ENCODE data around the gene ADCY1.
"Not testable (repeated sequence)": the region's sequence is repeated elsewhere in the genome, so short reads cannot be mapped to it uniquely, and the experiment has no call there.

ADCY1 gene

DNA sequence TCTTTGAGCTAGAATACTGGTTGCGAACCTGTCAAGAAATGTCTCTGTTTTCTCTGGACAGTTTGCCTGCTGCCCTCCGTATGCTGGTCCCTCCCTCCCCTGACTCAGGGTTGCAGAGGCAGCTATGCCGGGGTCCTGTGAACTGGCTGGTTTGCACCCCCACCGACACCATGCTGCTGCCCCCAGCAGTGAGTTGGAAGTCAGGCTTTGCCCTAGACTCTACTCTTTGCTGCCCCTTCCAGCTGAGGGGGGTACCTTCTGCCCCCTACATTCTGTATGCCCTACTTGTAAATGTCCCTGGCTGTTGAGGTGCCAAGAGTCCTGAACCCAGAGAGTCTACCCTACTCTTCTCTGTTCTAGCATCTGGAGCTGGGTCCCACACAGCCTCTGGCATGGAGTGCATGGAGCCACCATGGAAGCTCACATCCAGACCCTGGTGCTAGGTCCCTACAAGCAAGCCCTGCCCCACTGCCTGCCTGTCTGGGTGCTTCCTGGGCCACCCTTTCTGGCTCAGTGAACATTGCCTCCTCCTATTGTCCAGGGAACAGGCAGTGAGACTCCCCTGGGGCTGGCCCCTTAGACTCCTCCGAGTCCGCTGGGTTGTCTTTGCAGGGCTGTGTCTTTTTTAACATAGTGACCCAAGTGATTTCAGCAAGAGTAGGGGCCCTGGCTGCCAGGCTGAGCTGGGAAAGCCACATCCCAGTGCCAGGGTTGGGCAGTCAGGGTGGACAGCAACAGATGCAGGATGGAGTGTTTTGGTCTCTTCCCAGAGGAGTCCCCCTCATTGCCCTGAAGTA lies 138.9 kb downstream of the ADCY1 start:
- DNase-seq (ENCODE audit: low spot score) = no peak

DNA sequence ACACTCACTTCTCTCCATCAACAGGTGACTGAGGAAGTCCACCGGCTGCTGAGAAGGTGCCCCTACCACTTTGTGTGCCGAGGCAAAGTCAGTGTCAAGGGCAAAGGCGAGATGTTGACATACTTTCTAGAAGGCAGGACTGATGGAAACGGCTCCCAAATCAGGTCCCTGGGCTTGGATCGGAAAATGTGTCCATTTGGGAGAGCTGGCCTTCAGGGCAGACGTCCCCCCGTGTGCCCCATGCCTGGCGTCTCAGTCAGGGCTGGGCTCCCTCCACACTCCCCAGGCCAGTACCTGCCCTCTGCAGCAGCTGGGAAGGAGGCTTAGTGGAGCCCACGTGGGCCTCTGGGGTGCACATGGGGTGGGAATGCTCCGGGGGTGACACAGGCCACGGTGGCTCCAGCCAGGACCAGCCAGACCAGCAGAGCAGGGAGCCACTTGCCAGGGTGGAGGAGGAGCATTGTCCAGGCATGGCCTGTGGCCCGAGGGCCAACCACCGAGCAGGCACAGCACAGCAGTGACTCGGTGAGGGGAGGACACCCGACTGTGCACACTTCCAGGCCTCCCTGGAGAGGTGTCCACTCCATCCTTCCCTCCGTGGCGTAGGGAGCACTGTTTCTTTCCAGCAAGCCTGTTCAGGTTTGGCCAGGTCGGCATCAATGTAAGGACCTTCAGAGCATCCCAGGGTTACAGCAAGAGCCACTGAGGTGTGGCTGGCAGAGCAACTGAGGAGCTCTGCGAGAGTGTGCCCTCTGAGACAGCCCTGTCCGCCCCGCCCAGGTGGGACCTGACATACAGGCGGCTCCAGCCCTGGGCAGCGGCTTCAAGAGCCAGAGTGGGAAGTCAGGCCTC lies 139.7 kb downstream of the ADCY1 start:
- no peak for DNase-seq (ENCODE audit: low spot score)

DNA sequence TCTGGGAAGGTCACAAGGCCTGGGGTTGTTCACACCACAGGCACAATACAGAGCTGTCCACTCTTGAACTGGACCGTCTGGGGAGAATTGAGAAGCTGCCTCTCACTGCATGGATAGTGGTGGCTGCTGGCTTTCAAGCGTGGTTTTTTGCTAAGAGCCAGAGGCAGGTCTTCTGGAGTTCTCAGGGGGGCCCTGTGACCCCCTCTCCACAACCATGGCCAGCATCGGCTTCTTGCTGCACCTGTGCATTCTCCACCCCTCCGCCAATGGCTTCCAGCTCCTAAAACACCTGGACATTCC lies 140.3 kb downstream of the ADCY1 start:
- DNase-seq (ENCODE audit: low spot score) = no peak

DNA sequence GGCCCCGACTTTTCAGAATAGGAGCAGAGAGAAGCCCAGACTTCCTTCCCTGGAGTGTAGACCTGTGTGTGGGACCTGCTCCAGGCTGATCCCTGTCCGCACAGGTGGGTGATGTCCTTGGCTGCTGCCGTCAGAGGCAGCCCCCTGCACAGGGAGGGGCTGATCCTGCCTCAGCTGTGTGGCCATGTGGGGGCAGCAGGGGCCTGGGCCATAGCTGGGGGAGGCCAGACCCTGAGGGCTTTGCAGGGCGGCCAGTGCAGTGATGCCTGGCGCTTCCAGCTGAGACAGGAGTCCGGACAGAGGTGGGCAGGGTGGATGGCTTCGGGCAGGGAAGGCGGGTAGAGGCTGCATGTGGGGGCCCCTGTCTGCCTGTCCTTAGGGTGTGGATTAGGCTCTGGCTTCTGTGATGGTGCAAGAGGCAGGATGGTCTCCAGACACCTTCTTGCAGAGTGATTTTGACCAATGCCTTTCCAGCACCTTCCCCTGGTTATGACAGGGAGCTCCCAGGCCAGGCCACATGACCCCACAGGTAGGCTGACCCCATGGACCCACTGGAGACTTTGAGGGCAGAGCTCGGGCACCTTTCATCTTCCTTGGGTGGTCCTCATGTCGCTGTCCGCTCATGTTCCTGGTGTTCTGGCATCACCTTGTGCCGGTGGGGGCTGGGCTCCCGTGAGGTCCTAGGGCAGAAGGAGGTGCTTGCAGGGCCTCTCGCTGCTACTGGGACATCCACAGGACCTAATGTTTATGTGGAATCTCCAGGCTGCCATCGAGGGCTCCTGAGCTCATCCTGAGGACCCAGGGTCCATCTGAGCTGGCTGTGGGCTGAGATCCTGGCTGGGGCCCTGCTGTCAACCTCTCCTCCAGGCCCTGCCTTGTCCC lies 141.5 kb downstream of the ADCY1 start:
- no peak for DNase-seq (ENCODE audit: low spot score)

DNA sequence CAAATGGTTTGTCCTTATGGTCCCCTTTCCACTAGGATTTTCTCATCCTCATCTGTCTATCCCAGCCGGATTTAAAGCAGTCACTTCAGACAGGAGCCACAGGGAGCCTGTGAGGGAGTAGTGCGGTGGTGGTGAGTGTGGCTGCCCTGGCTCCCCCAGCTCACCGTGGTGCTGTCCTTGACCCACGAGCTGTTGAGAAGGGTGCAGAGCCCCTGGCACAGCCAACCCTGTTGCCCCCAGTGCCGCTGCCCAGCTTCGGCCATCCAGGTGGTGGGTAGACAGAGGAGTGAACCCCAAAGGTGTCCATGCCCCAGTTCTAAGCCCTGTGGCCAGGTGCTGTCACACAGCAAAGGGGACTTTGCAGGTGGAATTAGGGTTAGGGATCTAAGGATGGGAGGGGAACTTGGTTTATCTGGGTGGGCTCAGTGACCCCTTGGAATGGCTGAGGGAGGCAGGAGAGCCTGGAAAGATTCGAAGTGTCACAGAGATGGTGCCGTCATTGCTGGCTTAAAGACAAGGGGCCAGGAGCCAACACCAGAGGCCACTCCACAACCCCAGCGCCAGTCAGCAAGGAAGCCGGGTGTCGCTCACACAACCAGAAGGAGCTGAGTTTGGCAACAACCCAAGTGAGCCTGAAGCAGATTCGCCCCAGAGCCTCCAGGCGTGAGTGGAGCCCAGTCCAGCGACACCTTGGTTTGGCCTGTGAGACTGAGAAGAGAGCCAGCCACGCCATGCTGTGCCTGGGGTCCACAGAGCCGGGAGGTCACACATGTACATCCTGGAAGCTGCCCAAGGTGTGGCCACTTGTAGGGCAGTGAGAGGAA lies 142.4 kb downstream of the ADCY1 start:
- no peak for DNase-seq (ENCODE audit: low spot score)

DNA sequence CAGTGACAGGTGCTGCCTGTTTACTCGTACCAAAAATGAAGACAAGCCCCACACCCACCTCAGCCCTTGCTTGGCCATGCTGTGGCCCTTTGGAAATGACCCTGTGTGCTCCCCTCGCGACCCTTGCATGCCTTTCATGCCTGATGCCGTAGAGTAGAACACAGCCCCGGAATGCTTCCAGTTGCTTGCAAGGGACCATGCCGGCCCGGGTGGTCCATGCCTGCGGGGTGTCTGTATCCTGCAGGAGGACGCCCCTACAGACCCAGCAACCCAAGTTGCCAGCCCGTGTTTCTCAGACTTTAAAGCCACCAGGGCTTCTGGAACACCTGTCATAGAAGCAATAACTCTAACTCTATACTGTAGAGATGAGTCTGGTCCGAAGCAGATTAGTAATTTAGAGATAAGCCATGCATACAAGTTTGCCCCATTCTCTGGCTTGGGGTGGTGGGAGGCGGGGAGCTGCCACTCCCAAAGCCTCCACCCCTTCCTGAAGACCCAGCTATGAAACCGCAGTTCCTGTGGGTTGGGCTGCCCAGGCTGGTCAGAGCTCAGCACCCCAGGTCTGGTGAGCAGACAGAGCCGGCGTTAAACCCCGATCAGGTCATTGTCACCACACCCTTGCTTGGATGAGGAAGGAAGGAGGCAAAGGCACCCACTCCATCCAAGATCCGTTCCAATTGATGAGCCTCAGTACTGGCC lies 143.5 kb downstream of the ADCY1 start:
- DNase-seq (ENCODE audit: low spot score) = no peak

DNA sequence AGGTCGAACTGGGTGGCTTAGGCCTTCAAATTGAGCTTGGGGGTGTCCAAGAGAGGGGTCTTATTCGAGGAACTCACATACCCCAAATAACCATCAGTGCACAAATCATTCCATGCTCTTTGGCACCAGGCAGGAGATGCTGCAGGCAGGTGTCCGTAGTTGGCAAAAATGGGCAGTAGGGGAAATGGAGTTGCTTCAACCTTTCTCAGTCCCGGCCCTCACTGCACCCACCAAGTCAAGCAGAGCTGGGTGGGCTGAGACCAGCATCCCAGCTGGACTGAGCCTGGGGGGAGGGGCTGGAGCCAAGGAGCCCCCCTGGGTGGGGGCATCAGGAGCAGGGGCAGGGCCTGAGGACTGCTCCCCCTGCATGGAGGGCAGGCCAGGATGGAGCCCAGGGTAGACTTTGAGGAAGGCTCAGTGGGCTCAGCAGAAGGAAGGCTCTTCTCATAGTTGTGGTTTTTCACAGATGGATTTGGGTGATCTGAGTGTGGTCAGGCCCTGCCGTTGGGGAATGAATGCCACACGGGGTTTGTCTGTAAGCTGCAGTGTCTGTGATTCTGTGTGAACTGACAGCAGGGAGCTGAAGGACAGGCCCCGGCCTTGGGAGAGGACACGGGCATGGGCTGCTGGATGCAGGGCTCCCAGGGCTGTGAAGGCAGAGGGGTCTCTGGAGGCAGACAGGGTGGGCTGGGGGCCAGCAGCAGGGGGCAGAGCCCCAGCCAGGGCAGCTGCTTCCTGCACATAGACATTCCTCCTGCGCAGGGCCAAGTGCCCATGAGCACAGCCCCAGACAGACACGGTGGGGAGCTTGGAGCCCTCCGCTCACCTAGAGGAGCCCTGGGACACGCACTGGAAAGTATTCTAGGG lies 144.5 kb downstream of the ADCY1 start:
- no peak for DNase-seq (ENCODE audit: low spot score)

DNA sequence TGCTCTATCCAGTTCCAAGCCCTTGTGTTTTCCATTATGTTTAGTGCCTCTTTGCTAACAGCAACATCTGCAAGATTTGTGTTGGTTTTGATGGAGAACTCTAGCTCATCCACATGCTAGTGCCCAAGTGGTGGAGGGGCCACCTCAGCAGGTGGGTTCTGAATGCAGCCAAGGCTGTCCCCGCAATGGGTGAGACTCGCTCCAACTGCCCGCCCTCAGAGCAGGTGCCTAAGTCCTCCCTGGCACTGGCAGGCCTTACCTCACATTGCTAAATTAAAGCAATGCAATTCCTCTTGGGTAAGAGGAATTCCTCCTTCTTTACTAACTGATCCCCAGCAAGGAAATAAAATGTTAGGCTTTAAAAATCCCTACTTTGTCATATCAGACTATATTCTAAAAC lies 146.8 kb downstream of the ADCY1 start:
- no peak for DNase-seq (ENCODE audit: low spot score)

DNA sequence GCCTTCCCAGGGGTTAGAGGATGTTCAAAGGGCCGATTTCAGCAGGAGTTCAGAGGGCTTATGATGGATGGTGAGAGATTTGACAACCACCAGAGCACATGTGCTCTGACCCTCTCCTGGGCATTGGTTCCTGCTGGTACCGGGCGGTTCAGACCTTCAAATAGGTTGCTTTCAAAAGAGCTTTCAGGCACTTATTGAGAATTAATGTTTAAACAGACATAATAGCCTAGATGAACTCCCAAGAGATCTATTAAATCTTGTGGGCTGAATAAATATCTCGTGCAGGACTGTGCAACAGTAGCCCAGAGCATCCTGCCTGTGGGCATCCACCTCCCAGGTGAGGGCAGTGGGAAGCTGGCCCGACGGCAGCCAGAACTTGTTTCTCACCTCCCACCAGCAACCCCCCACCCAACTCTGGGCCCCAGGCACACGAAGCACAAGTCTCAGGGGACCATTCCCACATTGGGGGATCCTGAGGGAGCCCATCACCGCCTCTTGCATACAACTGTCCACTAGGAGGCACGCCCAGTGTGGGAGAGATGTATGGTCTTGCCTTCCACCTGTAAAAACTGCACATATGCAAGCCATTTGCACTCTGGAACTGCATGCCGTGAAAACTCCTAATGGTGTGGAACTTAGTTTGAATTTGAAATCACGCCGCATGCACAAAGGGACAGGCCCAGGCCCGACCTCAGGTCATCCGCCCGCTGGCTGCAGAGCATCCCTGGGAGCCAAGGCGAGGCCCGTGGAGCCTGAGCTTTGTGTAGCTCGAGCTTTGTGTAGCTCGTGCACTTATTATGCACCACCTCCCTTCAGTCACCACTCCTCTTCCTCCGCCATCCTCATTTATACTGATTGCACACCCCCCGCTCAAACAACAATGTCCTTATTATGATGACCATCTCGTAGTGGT lies 147.8 kb downstream of the ADCY1 start:
- DNase-seq (ENCODE audit: low spot score) = no peak

DNA sequence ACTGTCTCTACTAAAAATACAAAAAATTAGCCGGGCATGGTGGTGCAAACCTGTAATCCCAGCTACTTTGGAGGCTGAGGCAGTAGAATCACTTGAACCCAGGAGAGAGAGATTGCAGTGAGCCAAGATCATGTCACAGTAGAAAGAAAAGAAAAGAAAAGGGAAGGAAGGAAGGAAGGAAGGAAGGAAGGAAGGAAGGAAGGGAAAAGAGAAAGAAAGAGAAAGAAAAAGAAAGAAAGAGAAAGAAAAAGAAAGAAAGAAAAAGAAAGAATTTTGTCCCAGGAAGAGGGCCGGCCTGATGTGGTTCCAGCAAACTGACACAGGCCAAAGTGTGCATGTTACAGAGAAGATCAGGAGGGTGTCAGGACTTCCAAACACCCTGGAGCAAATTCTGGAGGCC lies 151.1 kb downstream of the ADCY1 start:
- DNase-seq (ENCODE audit: low spot score) = not testable (repeated sequence)

DNA sequence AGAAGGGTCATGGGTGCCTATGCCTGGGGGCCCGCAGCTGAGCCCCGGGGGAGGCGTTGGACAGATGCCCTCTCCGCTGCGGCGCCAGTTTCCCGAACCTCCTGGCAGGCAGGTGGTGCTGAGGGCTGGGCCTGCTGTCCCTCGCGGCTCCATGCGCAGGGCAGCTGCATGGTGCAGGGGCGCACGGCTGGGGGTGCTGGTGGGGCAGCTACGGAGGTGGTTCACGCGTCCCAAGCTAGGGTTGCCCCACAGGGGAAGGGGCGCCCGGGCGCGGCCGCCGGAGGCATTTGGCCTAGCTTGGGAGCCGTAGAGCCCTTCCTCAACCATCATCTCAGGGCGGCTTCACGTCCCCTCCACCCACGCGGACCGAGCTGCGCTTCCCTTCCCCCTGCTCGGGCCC lies 152.7 kb downstream of the ADCY1 start:
- DNase-seq (ENCODE audit: low spot score) = no peak

DNA sequence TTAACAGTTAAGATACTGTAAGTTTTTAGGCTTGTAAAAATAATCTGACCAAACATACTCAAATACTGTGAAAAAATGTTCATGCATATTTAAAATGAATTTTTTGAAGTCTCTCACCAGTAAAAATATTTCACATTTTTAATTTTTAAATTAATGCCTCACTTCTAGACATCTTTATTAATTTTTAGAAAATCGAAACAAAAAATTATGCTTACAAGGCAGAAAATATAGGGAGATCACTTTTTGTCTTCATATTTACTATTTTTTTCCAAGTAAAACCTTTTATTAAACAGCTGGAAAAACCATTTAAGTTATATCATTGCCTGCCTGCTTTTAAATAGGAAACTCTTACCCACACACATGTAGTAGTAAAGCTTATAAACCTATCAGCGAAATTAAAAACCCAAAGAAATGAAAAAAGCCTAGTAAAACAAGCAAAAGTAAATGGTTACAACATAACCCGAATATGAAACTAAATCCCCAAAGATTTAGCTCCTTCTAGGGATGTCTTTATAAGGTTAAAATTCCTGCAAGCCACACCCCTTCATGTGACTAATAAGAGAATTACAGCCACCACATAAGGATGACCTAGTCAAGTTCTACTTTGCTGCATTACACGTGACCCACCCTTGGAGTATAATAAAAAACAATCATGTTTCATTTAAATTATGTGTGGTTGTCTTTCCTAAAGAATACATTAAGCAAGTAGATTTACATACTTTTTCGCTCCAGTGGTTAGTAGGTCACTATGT lies 157.7 kb downstream of the ADCY1 start:
- not testable (repeated sequence) for DNase-seq (ENCODE audit: low spot score)

DNA sequence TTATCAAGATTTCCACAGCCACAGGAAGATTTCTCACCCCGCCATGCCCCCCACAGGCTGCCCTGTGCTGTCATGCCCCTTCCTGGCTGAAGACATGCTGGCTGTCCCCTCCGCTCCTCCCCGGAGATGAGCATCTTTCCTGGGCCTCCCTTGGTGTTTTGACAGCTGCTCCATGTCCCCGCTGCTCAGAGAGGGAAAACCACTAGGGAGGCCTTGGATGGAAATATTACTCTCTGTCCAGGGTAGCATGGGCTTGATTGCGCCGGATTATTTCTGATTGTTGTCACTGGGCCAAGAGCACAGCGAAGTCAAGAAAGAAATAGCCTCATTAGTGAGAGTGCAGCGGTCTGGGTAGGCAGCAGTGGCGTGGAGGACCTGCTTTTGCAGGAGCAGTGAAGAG lies 164.8 kb downstream of the ADCY1 start:
- DNase-seq (ENCODE audit: low spot score) = not testable (repeated sequence)

DNA sequence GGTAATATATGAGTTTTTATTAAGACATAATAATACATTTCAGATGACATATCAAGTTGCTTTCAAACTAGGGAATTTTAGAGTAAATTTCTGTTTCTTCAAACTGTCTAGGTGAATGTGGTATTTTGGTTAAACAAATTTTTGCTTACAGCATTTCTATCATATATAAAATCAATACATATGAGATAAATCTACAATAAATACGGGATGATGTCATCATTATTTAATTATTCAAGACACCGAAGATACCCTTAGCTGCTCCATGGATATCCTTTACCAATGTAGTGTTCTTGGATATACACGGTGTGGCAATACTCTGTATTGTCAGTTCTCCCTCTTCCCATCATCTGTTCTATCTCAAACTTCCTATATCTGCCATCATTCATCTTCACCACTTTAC lies 166.4 kb downstream of the ADCY1 start:
- not testable (repeated sequence) for DNase-seq (ENCODE audit: low spot score)

DNA sequence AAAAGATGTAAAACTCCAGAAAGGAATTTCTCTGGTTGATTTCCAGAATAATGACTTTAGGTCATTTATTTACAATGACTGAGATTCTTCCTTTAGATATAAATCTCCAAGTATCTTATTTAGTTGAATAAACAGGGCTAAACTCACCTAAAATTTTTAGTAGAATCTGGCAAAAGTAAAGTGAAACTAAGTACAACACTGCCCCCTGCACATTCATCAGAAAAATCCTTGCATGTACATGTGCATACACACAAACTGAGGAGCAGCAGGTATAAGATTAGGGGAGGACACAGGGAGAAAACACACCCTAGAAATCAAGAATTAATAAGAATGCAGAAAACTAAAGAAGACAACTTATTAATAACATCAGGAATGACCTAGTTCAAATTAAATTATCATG lies 174.8 kb downstream of the ADCY1 start:
- DNase-seq (ENCODE audit: low spot score) = not testable (repeated sequence)

DNA sequence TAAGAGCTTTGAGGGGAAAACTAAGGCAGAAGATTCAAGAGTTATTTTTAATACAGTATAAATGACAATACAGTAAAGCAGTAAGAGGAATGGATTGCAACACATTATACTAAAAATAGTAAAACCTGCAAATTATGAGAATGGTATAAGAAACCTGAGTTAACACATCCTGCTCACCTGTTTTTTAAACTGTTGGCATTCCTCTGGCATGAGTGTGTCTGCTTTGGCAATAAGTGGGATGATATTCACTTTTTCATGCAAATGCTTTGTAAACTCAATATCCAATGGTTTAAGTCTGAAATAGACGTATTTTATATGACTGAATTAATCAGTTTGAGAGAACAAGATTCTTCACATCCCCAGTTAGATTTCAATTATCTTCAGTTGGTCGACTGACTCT lies 177.2 kb downstream of the ADCY1 start:
- DNase-seq (ENCODE audit: low spot score) = not testable (repeated sequence)

DNA sequence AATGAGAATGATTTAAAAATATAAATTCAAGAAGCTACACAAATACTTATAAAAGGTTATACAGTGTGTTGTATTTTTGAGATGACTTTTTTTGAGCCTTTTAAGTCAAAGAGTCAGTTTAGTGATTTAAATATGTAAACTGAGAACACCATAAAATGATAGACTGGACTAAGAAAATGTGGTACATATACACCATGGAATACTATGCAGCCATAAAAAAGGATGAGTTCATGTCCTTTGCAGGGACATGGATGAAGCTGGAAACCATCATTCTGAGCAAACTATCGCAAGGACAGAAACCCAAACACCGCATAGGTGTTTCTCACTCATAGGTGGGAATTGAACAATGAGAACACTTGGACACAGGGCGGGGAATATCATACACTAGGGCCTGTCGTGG lies 182.2 kb downstream of the ADCY1 start:
- DNase-seq (ENCODE audit: low spot score) = not testable (repeated sequence)

DNA sequence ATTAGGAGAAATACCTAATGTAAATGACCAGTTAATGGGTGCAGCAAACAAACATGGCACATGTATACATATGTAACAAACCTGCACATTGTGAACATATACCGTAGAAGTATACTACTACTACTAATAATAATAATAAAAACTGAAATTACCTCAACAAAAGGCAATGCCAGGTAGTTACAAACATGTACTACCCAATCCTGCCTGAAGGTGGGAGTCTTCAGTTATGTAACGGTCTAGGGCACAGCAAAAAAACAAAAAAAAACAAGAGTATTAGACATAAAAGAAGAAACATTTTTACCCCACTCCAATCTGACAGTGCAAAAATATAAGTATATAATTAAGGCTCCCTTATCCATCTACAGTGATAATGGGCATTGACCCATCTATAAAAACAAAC lies 182.6 kb downstream of the ADCY1 start:
- DNase-seq (ENCODE audit: low spot score) = peak; percentile 10

Measured in hematopoietic multipotent progenitor cell treated with erythropoietin and hydrocortisone succinate and interleukin-3 and kit ligand, for 15 days (in vitro differentiated cells).